Measurements from ENCODE around the gene TRIM66. TPM values are rescaled to one million over a fixed set of nuclear protein-coding genes. Genes with fewer than 3 reads are reported as not detected.

TRIM66 gene
- total RNA-seq, 3 donors from 2014 or later = 4.0 to 8.3 (median 6.7) TPM

GRCh38 chr11:8586184-8586583, 96.3 kb downstream of the TRIM66 start:
- ATAC-seq = no peak
- H3K36me3 Mint-ChIP-seq (ENCODE audit: insufficient read depth) = no peaks in the 10 kb centered on the region
- no peak for DNase-seq
- peaks cover 13% of the 10 kb centered on the region for H3K27me3 Mint-ChIP-seq (ENCODE audit: low read depth)
- no peaks in the 10 kb centered on the region for H3K9me3 Mint-ChIP-seq
- no peak overlapping the region for H3K4me3 Mint-ChIP-seq
- H3K4me1 Mint-ChIP-seq (ENCODE audit: low read depth) = no peaks in the 10 kb centered on the region

GRCh38 chr11:8584511-8584910, 98.0 kb downstream of the TRIM66 start:
- Mint-ChIP-seq H3K4me1 (ENCODE audit: low read depth) (no peaks in the 10 kb centered on the region), H3K9me3 (peaks cover 7% of the 10 kb centered on the region), H3K4me3 (no peak overlapping the region), H3K36me3 (ENCODE audit: insufficient read depth) (no peaks in the 10 kb centered on the region), H3K27me3 (ENCODE audit: low read depth) (peaks cover 18% of the 10 kb centered on the region)
- ATAC-seq = no peak
- DNase-seq = no peak

GRCh38 chr11:8584082-8584481, 98.4 kb downstream of the TRIM66 start:
- Mint-ChIP-seq H3K27me3 (ENCODE audit: low read depth) (peaks cover 18% of the 10 kb centered on the region), H3K9me3 (peaks cover 8% of the 10 kb centered on the region), H3K4me3 (no peak overlapping the region), H3K36me3 (ENCODE audit: insufficient read depth) (no peaks in the 10 kb centered on the region), H3K4me1 (ENCODE audit: low read depth) (no peaks in the 10 kb centered on the region)
- ATAC-seq (no peak), DNase-seq (no peak)

- peaks cover 13% of the 10 kb centered on the region for H3K27me3 Mint-ChIP-seq (ENCODE audit: low read depth)
- no peak overlapping the region for H3K4me3 Mint-ChIP-seq
- H3K36me3 Mint-ChIP-seq (ENCODE audit: insufficient read depth) = no peaks in the 10 kb centered on the region
- peaks cover 12% of the 10 kb centered on the region for H3K9me3 Mint-ChIP-seq
- no peak for DNase-seq
- ATAC-seq = no peak
- no peaks in the 10 kb centered on the region for H3K4me1 Mint-ChIP-seq (ENCODE audit: low read depth)
These were observed 101.2 kb downstream of the TRIM66 start for GRCh38 chr11:8581300-8581699.

- H3K9me3 Mint-ChIP-seq = peaks cover 12% of the 10 kb centered on the region
- H3K4me3 Mint-ChIP-seq = no peak overlapping the region
- no peaks in the 10 kb centered on the region for H3K36me3 Mint-ChIP-seq (ENCODE audit: insufficient read depth)
- no peaks in the 10 kb centered on the region for H3K4me1 Mint-ChIP-seq (ENCODE audit: low read depth)
- no peak for ATAC-seq
- peaks cover 13% of the 10 kb centered on the region for H3K27me3 Mint-ChIP-seq (ENCODE audit: low read depth)
- DNase-seq = no peak
These were observed 104.5 kb downstream of the TRIM66 start for GRCh38 chr11:8577791-8578581.

- DNase-seq (no peak), ATAC-seq (no peak)
- peaks cover 3% of the 10 kb centered on the region for H3K27me3 Mint-ChIP-seq (ENCODE audit: low read depth)
- no peaks in the 10 kb centered on the region for H3K4me1 Mint-ChIP-seq (ENCODE audit: low read depth)
- peaks cover 8% of the 10 kb centered on the region for H3K9me3 Mint-ChIP-seq
- no peak overlapping the region for H3K4me3 Mint-ChIP-seq
- no peaks in the 10 kb centered on the region for H3K36me3 Mint-ChIP-seq (ENCODE audit: insufficient read depth)
These were observed 107.7 kb downstream of the TRIM66 start for GRCh38 chr11:8574798-8575197.

GRCh38 chr11:8573777-8574176, 108.7 kb downstream of the TRIM66 start:
- H3K4me1 Mint-ChIP-seq (ENCODE audit: low read depth) = no peaks in the 10 kb centered on the region
- peaks cover 5% of the 10 kb centered on the region for H3K9me3 Mint-ChIP-seq
- ATAC-seq (no peak), DNase-seq (no peak)
- H3K36me3 Mint-ChIP-seq (ENCODE audit: insufficient read depth) = no peaks in the 10 kb centered on the region
- peaks cover 2% of the 10 kb centered on the region for H3K27me3 Mint-ChIP-seq (ENCODE audit: low read depth)
- no peak overlapping the region for H3K4me3 Mint-ChIP-seq

GRCh38 chr11:8567602-8568198, 114.8 kb downstream of the TRIM66 start:
- Mint-ChIP-seq H3K36me3 (ENCODE audit: insufficient read depth) (no peaks in the 10 kb centered on the region), H3K27me3 (ENCODE audit: low read depth) (peaks cover 16% of the 10 kb centered on the region), H3K4me1 (ENCODE audit: low read depth) (no peaks in the 10 kb centered on the region), H3K9me3 (no peaks in the 10 kb centered on the region), H3K4me3 (no peak overlapping the region)
- DNase-seq = no peak
- peak; percentile 59 to 78 for ATAC-seq

- no peaks in the 10 kb centered on the region for H3K36me3 Mint-ChIP-seq (ENCODE audit: insufficient read depth)
- no peaks in the 10 kb centered on the region for H3K4me1 Mint-ChIP-seq (ENCODE audit: low read depth)
- peaks cover 16% of the 10 kb centered on the region for H3K27me3 Mint-ChIP-seq (ENCODE audit: low read depth)
- DNase-seq (no peak), ATAC-seq (no peak)
- no peaks in the 10 kb centered on the region for H3K9me3 Mint-ChIP-seq
- no peak overlapping the region for H3K4me3 Mint-ChIP-seq
These were observed 115.8 kb downstream of the TRIM66 start for GRCh38 chr11:8566613-8567210.

- peaks cover 21% of the 10 kb centered on the region for H3K27me3 Mint-ChIP-seq (ENCODE audit: low read depth)
- H3K9me3 Mint-ChIP-seq = peaks cover 7% of the 10 kb centered on the region
These were observed 117.9 kb downstream of the TRIM66 start for GRCh38 chr11:8564526-8564925.

More at GRCh38 chr11:8564526-8564925, 117.9 kb downstream of the TRIM66 start:
- H3K4me3 Mint-ChIP-seq = no peak overlapping the region
- no peak for DNase-seq
- ATAC-seq = no peak
- no peaks in the 10 kb centered on the region for H3K4me1 Mint-ChIP-seq (ENCODE audit: low read depth)
- no peaks in the 10 kb centered on the region for H3K36me3 Mint-ChIP-seq (ENCODE audit: insufficient read depth)

Other genes starting within 250 kb of the TRIM66 start
- 1 to 10 TPM; 1.1 to 1.5 (median 1.4) TPM for gene STK33, start 88.4 kb downstream of the TRIM66 start, total RNA-seq
- gene RPL27A, start 127 bp upstream of the TRIM66 start, total RNA-seq = 1,000 to 10,000 TPM; 1,340 to 1,866 (median 1,663) TPM
- gene AKIP1, start 228.5 kb upstream of the TRIM66 start, total RNA-seq = 10 to 100 TPM; 18.2 to 25.6 (median 25.6) TPM

Data from activated T-cell treated with anti-CD3 and anti-CD28 coated beads, Interleukin-2, amount 50 U/mL, for 4 hours (primary cell).